Tibial nerve (tissue), 4 donors: Measurements from ENCODE around the gene CD6.

Experiments
- CTCF ChIP-seq, 5 experiments: fragments of 200-600 bp in 3 of 5; fragments of 450-650 bp in 2 of 5; sonication (generic) in 3 of 5; IDR thresholded peaks; one replicate each; pipeline ENCODE4 v1.5.1; 2016 to 2019; ENCODE audit warnings: antibody characterized with exemption in 5 of 5, mild to moderate bottlenecking in 3 of 5, moderate library complexity in 2 of 5
- EP300 ChIP-seq, 2 donors: sonication (generic); formaldehyde crosslinking; IDR thresholded peaks; one replicate each; pipeline ENCODE4 v1.6.1; 2017; ENCODE audit warnings: antibody characterized with exemption in 2 of 2, mild to moderate bottlenecking in 1 of 2

GRCh38 chr11:60972182-60973030 lies 926 bp downstream of the CD6 start:
- no peak for TF ChIP-seq CTCF (IDR thresholded peaks at IDR 0.05)
- TF ChIP-seq EP300 (IDR thresholded peaks at IDR 0.05): no peak
